ENCODE measurements around the gene RSKR.

RSKR gene

GRCh38 chr17:28567604-28568003 is 46.4 kb downstream of the RSKR start:
- H3K4me3 ChIP-seq (ENCODE audit: low read length): no peak overlapping the region
- DNase-seq (ENCODE audit: low read depth, low spot score): no peak

- no peak for DNase-seq (ENCODE audit: low read depth, low spot score)
These were observed 50.5 kb downstream of the RSKR start for GRCh38 chr17:28563475-28563874.

More at GRCh38 chr17:28563475-28563874, 50.5 kb downstream of the RSKR start:
- H3K4me3 ChIP-seq (ENCODE audit: low read length): no peak overlapping the region

All from Jurkat, Clone E6-1 (cell line).